Measurements from ENCODE around the gene TSTD2.

The TSTD2 gene

DNA sequence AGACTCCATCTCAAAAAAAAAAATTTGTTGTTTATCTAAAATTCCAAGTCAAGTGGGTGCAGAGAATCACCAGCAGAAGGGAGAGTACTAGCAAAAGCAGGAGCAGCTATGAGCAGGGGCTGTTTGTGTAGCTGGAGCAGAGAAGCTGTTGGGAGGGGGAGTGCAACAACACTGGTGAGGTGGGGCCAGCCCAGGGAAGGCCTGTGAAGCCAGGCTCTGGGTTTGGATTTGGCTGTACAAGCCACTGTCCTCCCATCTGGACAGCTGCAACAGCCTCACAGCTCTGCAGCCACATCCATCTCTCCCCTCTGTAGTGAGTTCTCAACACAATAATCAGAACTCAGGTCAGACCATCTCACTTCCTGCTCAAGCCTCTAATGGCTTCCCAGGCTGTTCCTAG, 72.3 kb downstream of the TSTD2 start:
- no peak for DNase-seq

DNA sequence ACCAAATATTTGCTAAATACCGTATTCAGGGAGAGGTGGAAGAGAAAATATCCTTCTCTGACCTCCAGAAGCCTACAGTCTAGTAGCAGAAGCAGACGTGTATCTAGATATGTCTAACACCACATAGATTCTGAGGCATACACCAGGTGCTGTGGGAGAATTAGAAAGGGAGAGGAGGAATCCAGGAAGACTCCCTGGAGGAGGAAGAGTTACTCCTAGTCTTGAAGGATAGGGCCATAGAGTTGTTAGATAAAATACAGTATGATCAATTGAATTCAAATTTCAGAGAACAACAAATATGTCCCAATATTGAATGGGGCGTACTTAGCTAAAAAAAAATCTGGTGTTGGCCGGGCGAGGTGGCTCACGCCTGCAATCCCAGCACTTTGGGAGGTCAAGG, 73.0 kb downstream of the TSTD2 start:
- DNase-seq = no peak

DNA sequence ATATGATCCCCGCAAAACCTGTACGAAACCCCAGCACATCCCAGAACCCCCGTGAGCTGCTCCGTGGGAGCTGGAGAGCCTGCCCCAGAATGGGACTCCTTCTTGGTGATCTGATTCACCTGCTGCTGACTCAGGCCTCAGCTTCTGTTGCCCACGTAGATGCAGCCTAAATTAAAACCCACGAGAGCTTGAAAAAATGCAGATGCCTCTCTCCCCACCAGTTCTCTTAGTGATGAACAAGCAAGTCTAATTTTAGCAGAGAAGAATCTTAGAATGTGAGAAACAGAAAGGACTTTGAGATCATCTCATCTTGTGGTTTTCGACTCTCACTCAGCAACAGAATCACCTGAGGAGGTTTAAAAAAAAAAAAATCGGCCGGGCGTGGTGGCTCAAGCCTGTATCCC, 74.1 kb downstream of the TSTD2 start:
- no peak for DNase-seq

- DNase-seq = no peak
Observed at GRCh38 chr9:97558701-97559101, 74.5 kb downstream of the TSTD2 start.

GRCh38 chr9:97557606-97558095, 75.5 kb downstream of the TSTD2 start:
- DNase-seq = peak; percentile 56 to 73

GRCh38 chr9:97556721-97557605, 76.2 kb downstream of the TSTD2 start:
- no peak for DNase-seq

- no peak for DNase-seq
Observed at GRCh38 chr9:97556036-97556720, 77.0 kb downstream of the TSTD2 start.

DNA sequence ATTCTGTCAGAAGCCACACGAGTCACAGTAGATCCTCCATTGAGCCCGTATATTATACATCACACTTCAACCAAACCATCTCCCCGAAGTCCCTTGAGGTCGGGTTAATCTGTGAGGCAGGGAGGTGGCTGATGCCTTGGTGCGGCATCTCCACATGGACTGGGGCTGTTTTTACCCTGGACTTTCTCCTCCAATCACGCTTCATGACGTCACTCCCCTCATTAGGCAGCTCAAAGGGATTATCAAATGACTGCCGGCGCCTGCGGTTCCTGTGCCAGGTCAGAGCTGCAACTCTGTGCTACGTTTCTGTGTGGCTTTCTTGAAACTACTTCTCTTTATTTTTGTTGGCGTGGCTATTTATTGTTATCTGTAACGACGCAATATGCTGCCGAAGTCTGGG, 78.0 kb downstream of the TSTD2 start:
- no peak for DNase-seq

- DNase-seq = no peak
Observed at GRCh38 chr9:97554566-97555075, 78.5 kb downstream of the TSTD2 start.

GRCh38 chr9:97553841-97554240, 79.3 kb downstream of the TSTD2 start:
- no peak for DNase-seq

DNA sequence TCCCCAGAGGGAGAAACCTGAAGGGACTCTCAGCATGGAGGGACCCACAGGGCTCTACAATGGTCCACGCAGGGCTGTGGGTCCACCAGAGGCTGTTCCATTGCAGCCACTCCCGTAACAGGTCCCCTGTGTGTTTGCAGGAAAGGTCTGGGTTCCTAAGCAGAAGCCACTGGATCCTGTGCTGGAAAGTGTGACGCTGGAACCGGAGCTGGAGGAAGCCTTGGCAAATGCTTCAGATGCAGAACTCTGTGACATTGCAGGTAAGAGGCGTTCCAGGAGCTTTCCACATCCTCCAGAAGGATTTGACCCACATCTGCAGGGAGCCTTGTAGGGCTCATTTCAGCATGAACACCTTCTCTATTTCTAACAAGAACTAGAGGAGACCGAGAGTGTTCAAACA, 80.0 kb downstream of the TSTD2 start:
- DNase-seq = no peak

DNA sequence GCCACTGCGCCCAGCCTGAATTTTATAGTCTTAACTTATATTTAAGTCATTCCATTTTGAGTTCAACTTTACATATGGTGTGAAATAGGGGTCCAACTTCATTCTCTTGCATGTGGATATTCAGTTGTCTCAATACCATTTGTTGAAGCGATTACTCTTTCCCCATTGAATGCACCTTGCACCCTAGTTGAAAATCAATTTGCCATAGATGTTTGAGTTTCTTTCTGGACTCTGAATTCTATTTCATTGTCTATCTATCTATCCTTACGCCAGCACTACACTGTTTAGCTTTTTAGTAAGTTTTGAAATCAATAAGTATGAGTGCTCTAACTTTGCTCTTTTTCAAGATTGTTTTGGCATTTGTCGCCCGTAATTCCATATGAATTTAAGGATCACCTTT, 81.9 kb downstream of the TSTD2 start:
- no peak for DNase-seq

DNA sequence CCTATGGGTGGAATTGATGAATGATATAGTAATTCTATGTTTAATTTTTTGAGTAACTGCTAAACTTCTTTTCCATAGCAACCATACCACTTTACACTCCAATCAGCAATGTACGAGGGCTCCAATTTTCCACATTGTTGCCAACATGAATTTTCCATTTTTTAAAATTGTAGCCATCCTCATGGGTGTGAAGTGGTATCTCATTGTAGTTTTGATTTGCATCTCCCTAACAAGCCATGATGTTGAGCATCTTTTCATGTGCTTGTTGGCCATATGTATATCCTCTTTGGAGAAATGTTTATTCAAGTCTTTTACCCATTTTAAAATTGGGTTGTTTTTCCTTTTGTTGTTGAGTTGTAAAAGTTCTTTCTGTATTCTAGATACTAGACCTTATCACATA, 82.8 kb downstream of the TSTD2 start:
- no peak for DNase-seq

Data from inflammatory macrophage (primary cell).